Naive B cell (primary cell): ENCODE data around the gene NAT10. TPM values are rescaled to one million over a fixed set of nuclear protein-coding genes. Genes with fewer than 3 reads are reported as not detected.
"Not testable (repeated sequence)": the region's sequence is repeated elsewhere in the genome, so short reads cannot be mapped to it uniquely, and the experiment has no call there.

Source experiments
- ATAC-seq, 2 donors: fragments of 150-1000 bp; cut with Tn5 transposase; 2 replicates each; pipeline ENCODE4 v1.10.0; 2021; ENCODE audit warnings: low read depth in 2 of 2, mild to moderate bottlenecking in 2 of 2, moderate library complexity in 2 of 2
- DNase-seq: peaks from one replicate; pipeline ENCODE4 v3.0.0; 2022
- H3K27ac Mint-ChIP-seq, 6 donors: one replicate each; pipeline ENCODE4 v1.8.0; 2020 to 2022; ENCODE audit warnings: mild to moderate bottlenecking in 6 of 6, mixed read lengths in 6 of 6, moderate library complexity in 5 of 6, inconsistent platforms in 2 of 6
- H3K27me3 Mint-ChIP-seq, 3 donors: one replicate each; pipeline ENCODE4 v1.8.0; 2021 to 2022; ENCODE audit warnings: mixed read lengths in 3 of 3, mild to moderate bottlenecking in 1 of 3
- H3K36me3 Mint-ChIP-seq, 2 donors: one replicate each; pipeline ENCODE4 v1.8.0; 2020 to 2022; ENCODE audit warnings: mixed read lengths in 2 of 2, inconsistent platforms in 1 of 2, mild to moderate bottlenecking in 1 of 2
- H3K4me1 Mint-ChIP-seq, 3 donors: one replicate each; pipeline ENCODE4 v1.8.0; 2020 to 2022; ENCODE audit warnings: mixed read lengths in 3 of 3, inconsistent platforms in 1 of 3, mild to moderate bottlenecking in 1 of 3, moderate library complexity in 1 of 3
- H3K4me3 Mint-ChIP-seq, 8 donors: one replicate each; pipeline ENCODE4 v1.8.0; 2020 to 2022; ENCODE audit warnings: mild to moderate bottlenecking in 8 of 8, mixed read lengths in 8 of 8, moderate library complexity in 8 of 8, inconsistent platforms in 2 of 8
- H3K9me3 Mint-ChIP-seq, 7 donors: one replicate each; pipeline ENCODE4 v1.8.0; 2020 to 2022; ENCODE audit warnings: mixed read lengths in 7 of 7, mild to moderate bottlenecking in 5 of 7, inconsistent platforms in 2 of 7, moderate library complexity in 1 of 7
- polyA plus RNA-seq, 6 donors: library from polyadenylated mRNA; unstranded; fragments of 300-500 nt; fragmentation: Illumina TruSeq; gene quantifications; one replicate each; pipeline ENCODE4 v1.2.3, GENCODE V29; 2021; ENCODE audit warnings: low read depth in 6 of 6

Gene NAT10
- polyA plus RNA-seq: 10 to 100 TPM; 12.1 to 43.8 (median 33.8) TPM

DNA sequence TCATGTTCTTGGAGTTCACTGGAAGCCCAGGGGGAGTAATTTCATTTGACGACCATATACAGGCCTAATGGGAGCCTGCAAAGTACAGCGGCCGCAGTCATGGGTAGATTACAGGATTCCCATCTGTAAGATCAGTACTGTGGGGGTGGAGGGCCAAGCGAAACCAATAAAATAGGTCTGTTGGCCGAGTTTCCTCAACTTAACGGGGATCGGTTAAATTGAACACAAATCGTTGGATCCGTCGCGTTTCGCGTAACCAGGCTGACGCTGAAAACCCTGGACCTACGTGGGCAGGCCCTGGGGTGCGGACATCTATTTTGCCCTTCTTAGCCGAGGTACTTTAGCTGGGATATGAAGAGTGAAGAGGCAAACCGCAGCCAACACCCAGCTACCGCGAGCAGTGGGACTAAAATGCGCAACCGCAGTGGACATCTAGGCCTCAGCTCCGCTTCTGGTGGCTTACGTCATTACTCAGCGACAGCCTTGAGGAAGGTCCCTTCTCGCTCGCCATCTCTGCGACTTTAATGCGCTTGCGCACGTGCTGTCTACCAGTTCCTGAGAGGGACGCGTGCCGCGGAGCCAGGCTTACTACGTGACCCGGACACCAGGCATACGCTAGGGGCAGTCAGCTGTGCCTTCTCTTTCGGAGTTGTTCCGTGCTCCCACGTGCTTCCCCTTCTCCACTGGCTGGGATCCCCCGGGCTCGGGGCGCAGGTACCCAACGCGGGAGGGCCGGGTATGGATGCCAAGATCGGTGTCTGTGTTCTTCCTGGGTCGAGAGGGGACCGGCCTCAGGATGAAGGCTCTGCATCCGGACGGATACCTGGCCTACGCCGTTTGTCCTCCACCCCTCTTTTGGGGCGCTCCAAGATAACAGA is at the start of gene NAT10:
Gene NAT10, plus strand, starts transcription at position 551 of the 878 bp plus-strand sequence. CDS start 2,597 bp downstream, outside the sequence.
- Mint-ChIP-seq H3K27ac (peak within 1 kb of the TSS; percentile 97 to 99 (median 98)), H3K4me1 (peaks cover 34 to 49% (median 40%) of the 10 kb centered on the region in 3 donors), H3K27me3 (no peaks in the 10 kb centered on the region), H3K36me3 (peaks cover 0 to 16% of the 10 kb centered on the region in 2 donors), H3K9me3 (no peaks in the 10 kb centered on the region), H3K4me3 (peak within 1 kb of the TSS; percentile 92 to 99 (median 98))
- DNase-seq (peak; percentile 97), ATAC-seq (peak; percentile 89 to 90)

DNA sequence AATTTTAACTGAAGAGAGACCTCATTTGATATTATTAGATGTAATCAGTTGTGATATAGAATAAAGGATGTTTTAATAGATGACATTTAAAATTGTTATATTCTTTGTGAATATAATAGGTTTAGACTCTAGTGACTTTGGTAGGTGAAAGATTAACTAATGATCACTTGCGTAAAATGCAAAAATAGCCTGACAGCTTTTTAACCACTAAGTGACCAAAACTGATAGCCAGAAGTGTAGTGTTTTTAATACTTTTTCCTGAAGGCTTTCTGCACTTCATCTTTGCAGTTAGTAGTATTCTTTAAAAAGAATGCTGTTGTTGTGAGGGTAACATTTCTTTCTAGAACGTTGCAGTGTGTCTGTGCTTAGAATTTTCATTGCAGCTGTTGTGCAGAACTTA is 48.8 kb upstream of the NAT10 start:
- no peaks in the 10 kb centered on the region for H3K9me3 Mint-ChIP-seq
- no peaks in the 10 kb centered on the region for H3K36me3 Mint-ChIP-seq
- DNase-seq (no peak), ATAC-seq (no peak)
- no peaks in the 10 kb centered on the region for H3K27me3 Mint-ChIP-seq
- peak overlapping the region in 1 of 8 donors; percentile 29 for H3K4me3 Mint-ChIP-seq
- H3K4me1 Mint-ChIP-seq: peaks cover 26 to 57% (median 34%) of the 10 kb centered on the region in 3 donors
- no peak overlapping the region for H3K27ac Mint-ChIP-seq

DNA sequence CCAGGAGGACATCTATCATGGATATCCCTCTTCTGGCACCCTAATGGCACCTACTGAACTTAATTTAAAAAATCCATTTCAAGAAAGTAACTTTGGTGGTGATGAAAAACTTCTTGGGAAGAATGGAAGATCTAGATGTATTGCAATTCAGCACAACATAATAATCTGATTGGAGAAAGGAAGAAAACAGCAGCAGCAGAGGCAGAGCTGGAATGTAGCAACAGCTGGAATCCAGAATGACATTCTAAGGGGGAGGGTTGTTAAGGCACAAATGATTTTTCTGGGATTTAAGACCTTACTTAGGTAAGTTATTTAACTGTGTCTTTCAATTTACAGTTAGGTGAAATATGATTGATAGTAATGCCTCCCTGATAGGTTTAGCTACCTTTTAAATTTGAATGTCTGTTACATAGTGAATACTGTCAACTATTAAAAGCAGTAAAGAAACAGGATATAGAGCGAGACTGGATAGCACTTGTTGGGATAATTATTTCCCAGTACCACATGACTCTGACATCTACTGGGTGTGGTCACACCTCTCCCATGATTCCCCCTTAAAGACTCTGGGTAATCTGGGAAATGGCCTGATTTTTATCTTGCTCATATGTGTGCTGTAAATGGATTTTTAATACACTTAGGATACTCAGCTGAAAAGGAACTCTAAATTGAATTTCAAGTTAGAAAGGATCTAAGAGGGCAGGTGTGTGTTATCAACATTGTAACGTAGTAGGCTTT is 42.2 kb upstream of the NAT10 start:
- DNase-seq (no peak), ATAC-seq (no peak)
- no peaks in the 10 kb centered on the region for H3K9me3 Mint-ChIP-seq
- H3K27me3 Mint-ChIP-seq: no peaks in the 10 kb centered on the region
- H3K4me3 Mint-ChIP-seq: no peak overlapping the region
- H3K4me1 Mint-ChIP-seq: peaks cover 36 to 67% (median 60%) of the 10 kb centered on the region in 3 donors
- H3K36me3 Mint-ChIP-seq: peaks cover 0 to 4% of the 10 kb centered on the region in 2 donors
- peak overlapping the region in 3 of 6 donors; percentile 20 to 43 (median 37) for H3K27ac Mint-ChIP-seq

DNA sequence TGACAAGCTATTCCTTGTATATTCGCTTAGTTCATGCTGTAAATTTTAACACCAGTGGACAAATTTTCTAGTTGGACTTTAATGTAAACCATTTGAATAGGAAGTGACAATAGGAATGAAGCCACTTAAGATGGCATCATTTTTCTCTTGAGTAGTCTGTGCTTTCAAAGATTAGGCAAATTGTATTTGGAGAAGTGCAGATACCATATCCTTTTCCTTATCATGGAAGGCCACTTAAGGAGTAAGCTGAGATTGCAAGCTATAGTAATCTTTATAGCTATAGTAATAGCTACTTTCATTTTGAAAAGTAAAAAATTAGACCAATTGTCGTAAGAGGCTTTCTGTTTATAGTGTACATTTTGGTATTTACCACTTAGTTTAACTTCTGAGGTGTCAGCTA is 41.1 kb upstream of the NAT10 start:
- ATAC-seq (no peak), DNase-seq (no peak)
- H3K36me3 Mint-ChIP-seq: peaks cover 0 to 4% of the 10 kb centered on the region in 2 donors
- no peaks in the 10 kb centered on the region for H3K9me3 Mint-ChIP-seq
- peaks cover 32 to 59% (median 52%) of the 10 kb centered on the region in 3 donors for H3K4me1 Mint-ChIP-seq
- H3K27me3 Mint-ChIP-seq: no peaks in the 10 kb centered on the region
- no peak overlapping the region for H3K4me3 Mint-ChIP-seq
- peak overlapping the region in 1 of 6 donors; percentile 30 for H3K27ac Mint-ChIP-seq

DNA sequence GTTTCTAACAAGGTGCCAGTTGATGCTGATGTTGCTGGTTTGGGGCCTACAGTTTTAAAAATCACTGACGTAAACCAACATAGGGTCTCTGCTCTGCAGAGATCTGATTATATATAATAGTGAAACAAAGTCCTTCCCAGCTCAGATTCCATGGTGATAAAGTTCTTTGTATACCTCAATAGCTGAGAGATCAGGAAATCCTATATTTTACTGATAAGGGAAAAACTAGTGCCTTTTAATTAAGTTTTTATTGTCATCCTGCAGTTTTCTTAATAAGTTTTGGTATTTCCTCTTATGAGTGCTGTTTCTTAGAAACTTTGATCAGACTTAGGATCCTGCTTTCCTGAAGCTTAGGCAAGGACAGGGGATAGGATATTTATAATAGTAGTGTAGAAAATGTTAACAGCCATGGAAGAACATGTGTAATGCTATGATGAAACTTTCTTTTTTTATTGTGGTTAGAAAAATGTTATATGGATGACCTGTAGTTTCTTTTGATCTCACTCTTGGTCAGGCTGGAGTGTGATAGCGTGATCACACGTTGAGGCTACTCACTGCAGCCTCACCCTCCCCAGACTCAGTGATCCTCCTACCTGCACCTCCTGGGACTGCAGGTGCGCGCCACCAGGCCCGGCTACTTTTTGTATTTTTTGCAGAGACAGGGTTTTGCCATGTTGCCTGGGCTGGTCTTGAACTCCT is 39.8 kb upstream of the NAT10 start:
- Mint-ChIP-seq H3K36me3 (peaks cover 0 to 4% of the 10 kb centered on the region in 2 donors), H3K27ac (peak overlapping the region in 2 of 6 donors; percentile 21 to 44), H3K4me3 (peak overlapping the region in 3 of 8 donors; percentile 3 to 29 (median 9)), H3K4me1 (peaks cover 32 to 52% (median 49%) of the 10 kb centered on the region in 3 donors), H3K27me3 (no peaks in the 10 kb centered on the region), H3K9me3 (no peaks in the 10 kb centered on the region)
- peak in 1 of 2 donors; percentile 48 for ATAC-seq
- no peak for DNase-seq

DNA sequence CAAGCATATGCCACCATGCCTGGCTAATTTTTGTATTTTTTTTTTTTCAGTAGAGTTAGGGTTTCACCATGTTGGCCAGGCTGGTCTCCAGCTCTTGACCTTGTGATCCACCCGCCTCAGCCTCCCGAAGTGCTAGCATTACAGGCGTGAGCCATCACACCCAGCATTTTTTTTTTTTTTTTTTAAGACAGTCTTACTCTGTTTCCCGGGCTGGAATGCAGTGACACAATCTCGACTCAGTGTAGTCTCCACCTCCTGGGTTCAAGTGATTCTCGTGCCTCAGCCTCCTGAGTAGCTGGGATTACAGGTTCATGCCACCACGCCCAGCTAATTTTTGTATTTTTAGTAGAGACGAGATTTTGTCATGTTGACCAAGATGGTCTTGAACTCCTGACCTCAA is 38.7 kb upstream of the NAT10 start:
- H3K4me1 Mint-ChIP-seq: peaks cover 32 to 56% (median 50%) of the 10 kb centered on the region in 3 donors
- not testable (repeated sequence) for DNase-seq, H3K36me3 Mint-ChIP-seq, H3K9me3 Mint-ChIP-seq, H3K27me3 Mint-ChIP-seq, ATAC-seq
- H3K27ac Mint-ChIP-seq: peak overlapping the region in 5 of 6 donors; percentile 7 to 82 (median 77)
- H3K4me3 Mint-ChIP-seq: peak overlapping the region in 1 of 8 donors; percentile 25

DNA sequence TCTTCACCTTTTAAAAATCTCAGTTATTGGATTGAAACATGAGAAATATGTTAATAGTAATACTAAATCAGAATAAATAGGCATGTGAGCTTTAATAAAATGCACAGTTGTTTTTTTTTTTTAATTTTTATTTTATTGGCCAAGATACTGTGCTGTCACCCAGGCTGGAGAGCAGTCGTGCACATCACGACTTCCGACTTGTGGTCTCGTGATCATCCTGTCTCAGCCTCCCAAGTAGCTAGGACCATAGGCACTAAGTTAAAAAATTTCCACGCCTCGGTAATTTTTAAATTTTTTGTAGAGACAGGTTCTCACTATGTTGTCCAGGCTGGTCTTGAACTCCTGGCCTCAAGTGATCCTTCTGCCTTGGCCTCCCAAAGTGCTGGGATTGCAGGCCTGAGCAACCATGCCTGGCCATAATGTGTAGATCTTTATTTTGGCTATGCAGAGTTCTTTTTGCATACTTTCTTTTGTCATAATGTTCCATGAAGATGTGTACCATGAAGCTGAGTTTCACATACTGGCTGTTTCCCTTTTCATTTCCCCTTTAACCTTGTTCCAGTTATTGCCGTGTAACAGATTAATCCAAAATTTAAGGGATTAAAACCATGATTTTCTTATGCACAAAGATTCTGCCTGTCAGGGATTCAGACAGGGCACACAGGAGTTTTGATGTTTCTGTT is 37.9 kb upstream of the NAT10 start:
- peak overlapping the region in 4 of 8 donors; percentile 29 to 72 (median 46) for H3K4me3 Mint-ChIP-seq
- H3K27me3 Mint-ChIP-seq: no peaks in the 10 kb centered on the region
- ATAC-seq: peak; percentile 86 to 97
- DNase-seq: no peak
- H3K9me3 Mint-ChIP-seq: no peaks in the 10 kb centered on the region
- peaks cover 0 to 4% of the 10 kb centered on the region in 2 donors for H3K36me3 Mint-ChIP-seq
- peaks cover 28 to 50% (median 46%) of the 10 kb centered on the region in 3 donors for H3K4me1 Mint-ChIP-seq
- peak overlapping the region in 5 of 6 donors; percentile 7 to 84 (median 47) for H3K27ac Mint-ChIP-seq

DNA sequence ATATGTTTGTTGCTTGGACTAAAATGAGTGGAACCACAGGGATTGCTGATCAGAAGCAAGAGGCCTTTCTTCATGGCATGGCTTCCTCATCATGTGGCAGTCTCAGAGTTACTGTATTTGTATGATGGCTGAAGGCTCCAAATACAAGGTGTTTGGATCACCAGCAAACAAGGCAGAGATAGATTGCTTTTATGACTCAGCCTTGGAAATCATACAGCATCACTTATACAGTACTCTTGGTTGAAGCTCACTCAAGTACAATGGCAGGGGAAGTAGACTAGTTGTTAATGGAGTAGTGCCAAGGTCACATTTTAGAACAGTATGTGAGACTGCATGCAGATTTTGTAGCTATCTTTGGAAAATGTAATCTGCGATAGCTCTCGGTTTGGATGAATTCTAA is 37.3 kb upstream of the NAT10 start:
- Mint-ChIP-seq H3K36me3 (peaks cover 0 to 4% of the 10 kb centered on the region in 2 donors), H3K27ac (peak overlapping the region in 5 of 6 donors; percentile 7 to 84 (median 41)), H3K4me1 (peaks cover 25 to 46% (median 43%) of the 10 kb centered on the region in 3 donors), H3K4me3 (peak overlapping the region in 2 of 8 donors; percentile 53 to 72), H3K27me3 (no peaks in the 10 kb centered on the region), H3K9me3 (no peaks in the 10 kb centered on the region)
- DNase-seq (no peak), ATAC-seq (no peak)

DNA sequence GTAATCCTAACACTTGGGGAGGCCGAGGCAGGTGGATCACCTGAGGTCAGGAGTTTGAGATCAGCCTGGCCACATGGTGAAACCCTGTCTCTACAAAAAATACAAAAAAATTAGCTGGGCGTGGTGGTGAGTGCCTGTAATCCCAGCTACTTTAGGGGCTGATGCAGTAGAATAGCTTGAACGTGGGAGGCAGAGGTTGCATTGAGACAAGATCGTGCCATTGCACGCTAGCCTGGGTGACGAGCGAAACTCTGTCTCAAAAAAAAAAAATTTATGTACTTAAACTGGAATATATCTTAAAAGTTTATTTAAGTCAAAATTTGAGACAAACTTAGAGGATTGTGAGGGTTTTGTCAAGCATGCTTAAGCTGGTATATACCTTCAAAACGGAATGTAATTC is 34.1 kb upstream of the NAT10 start:
- H3K27ac Mint-ChIP-seq, H3K4me3 Mint-ChIP-seq, H3K36me3 Mint-ChIP-seq, H3K27me3 Mint-ChIP-seq, DNase-seq, H3K9me3 Mint-ChIP-seq, ATAC-seq: not testable (repeated sequence)
- H3K4me1 Mint-ChIP-seq: peaks cover 19 to 33% (median 28%) of the 10 kb centered on the region in 3 donors

DNA sequence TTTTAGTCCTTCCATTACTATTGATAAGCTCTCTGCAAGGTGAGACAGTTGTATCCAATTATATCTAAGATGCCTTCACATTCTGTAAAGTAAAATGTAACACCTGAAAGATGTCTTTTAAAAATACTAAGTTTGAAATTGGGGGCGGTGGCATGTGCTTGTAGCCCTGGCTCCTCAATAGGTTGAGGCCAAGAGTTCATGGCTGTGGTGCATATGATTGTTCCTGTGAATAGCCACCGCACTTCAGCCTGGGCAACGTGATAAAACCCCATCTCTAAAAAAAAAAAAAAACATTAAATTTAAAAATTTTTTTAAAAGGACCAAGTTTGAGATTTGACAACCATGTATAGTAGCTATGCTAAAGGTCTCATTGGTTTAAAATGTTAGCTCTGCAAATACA is 33.4 kb upstream of the NAT10 start:
- H3K4me3 Mint-ChIP-seq: no peak overlapping the region
- no peak for ATAC-seq

DNA sequence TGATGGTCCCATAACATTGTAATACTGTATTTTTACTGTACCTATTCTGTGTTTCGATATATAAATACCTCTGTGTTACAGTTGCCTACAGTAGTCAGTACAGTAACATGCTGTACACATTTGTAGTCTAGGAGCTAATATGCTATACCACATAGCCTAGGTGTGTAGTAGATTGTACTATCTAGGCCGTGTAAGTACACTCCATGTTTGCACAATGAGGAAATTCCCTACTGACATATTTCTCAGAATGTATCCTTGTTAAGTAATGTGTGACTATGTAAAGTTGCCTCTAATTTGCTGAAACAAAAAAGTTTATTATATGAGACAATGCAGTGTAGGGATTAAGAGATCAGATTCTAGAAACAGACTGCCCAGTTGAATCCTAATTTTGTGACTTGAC is 32.6 kb upstream of the NAT10 start:
- no peak for DNase-seq
- no peaks in the 10 kb centered on the region for H3K27me3 Mint-ChIP-seq

More for the DNA sequence above, 33.4 kb upstream of the NAT10 start:
- H3K9me3 Mint-ChIP-seq: no peaks in the 10 kb centered on the region
- H3K36me3 Mint-ChIP-seq: no peaks in the 10 kb centered on the region
- H3K4me1 Mint-ChIP-seq: peaks cover 19 to 29% (median 24%) of the 10 kb centered on the region in 3 donors
- H3K27ac Mint-ChIP-seq: peak overlapping the region in 1 of 6 donors; percentile 80
- DNase-seq: no peak
- no peaks in the 10 kb centered on the region for H3K27me3 Mint-ChIP-seq

DNA sequence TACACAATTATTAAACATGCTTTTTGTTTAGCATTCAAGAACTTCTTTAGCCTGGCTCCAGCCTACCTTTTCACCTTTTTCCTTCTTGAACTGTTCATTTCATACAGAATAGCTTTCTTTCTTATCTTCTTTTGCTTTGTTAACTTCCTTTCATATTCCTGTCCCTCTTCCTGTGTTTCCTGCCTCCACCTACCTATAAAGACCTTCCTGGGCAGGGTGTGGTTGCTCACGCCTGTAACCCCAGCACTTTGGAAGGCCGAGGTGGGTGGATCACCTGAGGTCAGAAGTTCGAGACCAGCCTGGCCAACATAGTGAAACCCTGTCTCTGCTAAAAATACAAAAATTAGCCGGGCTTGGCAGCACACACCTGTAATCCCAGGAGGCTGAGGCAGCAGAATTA is 31.0 kb upstream of the NAT10 start:
- ATAC-seq (no peak), DNase-seq (no peak)
- no peaks in the 10 kb centered on the region for H3K27me3 Mint-ChIP-seq
- H3K27ac Mint-ChIP-seq: peak overlapping the region in 5 of 6 donors; percentile 9 to 92 (median 70)
- H3K4me1 Mint-ChIP-seq: peaks cover 9 to 14% (median 10%) of the 10 kb centered on the region in 3 donors
- H3K9me3 Mint-ChIP-seq: no peaks in the 10 kb centered on the region
- H3K4me3 Mint-ChIP-seq: no peak overlapping the region
- peaks cover 0 to 8% of the 10 kb centered on the region in 2 donors for H3K36me3 Mint-ChIP-seq

More for the DNA sequence above, 32.6 kb upstream of the NAT10 start:
- no peaks in the 10 kb centered on the region for H3K36me3 Mint-ChIP-seq
- H3K4me3 Mint-ChIP-seq: no peak overlapping the region
- peaks cover 14 to 21% (median 17%) of the 10 kb centered on the region in 3 donors for H3K4me1 Mint-ChIP-seq
- no peak overlapping the region for H3K27ac Mint-ChIP-seq
- ATAC-seq: no peak
- H3K9me3 Mint-ChIP-seq: no peaks in the 10 kb centered on the region
